CD4-positive, alpha-beta T cell treated with Interleukin-2 at 100 ng/mL for 4 hours (primary cell): ENCODE measurements around the gene HDAC3.

Experiments
- DNase-seq: peaks from one replicate; pipeline ENCODE4 v3.0.0-alpha.2; 2020; ENCODE audit warnings: low spot score

Gene HDAC3

GRCh38 chr5:141636413-141637122 is at the start of gene HDAC3, which contains the start of gene RELL2:
Gene HDAC3, minus strand, starts transcription at chr5:141636849. Its CDS starts 59 bp downstream, at chr5:141636790.
Gene RELL2, plus strand, starts transcription at chr5:141636997. Its CDS starts 1,229 bp downstream, at chr5:141638226.
- DNase-seq, result peak; percentile 92

- no peak for DNase-seq
Observed at GRCh38 chr5:141685591-141685990, 48.9 kb upstream of the HDAC3 start.

- no peak for DNase-seq
Observed at GRCh38 chr5:141683596-141684141, 47.0 kb upstream of the HDAC3 start.

DNA sequence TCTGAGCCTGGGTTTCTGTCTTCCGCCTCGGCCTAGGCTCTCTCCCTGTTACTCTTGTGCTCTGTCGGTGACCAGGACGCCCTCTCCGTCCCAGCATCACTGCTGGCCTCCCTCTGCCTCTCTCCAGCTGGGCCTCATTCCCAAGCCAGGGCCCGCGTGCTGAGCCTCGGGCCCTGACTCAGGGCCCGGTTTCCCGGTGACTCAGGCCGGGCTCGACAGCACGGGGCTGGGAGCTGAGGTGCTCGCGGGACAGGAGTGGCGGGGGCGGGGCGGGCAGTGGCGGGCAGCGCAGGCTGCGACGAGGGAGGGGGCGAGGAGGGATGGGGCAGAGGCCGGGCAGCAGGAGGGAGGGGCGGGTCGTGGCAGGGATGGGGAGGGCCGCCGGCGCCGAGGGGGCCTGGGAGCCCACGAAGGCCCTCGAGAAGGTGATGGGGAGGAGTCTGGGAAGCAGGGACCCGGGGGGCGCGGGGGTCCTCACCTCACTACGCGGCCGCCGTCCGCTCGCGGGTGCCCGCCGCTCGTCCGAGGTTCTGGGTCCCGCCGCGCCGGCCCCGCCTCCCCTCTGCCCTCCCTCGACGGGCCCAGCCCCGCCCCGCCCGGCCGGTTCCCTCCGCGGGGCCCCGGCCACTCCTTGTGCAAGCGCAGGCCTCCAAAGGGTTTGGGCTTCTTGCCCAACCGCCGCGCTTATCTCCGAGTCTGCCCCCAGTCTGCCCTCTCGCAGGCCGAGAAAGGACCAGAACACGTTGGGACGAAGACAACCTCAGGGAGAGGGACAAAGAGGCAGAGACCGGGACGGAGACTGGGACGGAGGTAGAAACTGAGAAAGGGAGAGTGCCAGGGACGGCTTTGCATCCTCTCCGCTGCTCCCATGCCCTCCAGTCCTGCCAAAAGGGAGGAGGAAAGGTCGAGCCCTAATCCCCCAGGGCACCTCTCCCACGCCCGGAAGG is 45.3 kb upstream of the HDAC3 start, which contains the start of gene ARAP3:
TSS of gene ARAP3 (minus strand) at position 536 of the 947 bp plus-strand sequence. CDS start 1,744 bp downstream, outside the sequence.
- DNase-seq, result peak; percentile 31

GRCh38 chr5:141681295-141681694 is 44.6 kb upstream of the HDAC3 start:
- DNase-seq, result no peak

GRCh38 chr5:141680751-141681201 is 44.1 kb upstream of the HDAC3 start:
- DNase-seq, result no peak

DNA sequence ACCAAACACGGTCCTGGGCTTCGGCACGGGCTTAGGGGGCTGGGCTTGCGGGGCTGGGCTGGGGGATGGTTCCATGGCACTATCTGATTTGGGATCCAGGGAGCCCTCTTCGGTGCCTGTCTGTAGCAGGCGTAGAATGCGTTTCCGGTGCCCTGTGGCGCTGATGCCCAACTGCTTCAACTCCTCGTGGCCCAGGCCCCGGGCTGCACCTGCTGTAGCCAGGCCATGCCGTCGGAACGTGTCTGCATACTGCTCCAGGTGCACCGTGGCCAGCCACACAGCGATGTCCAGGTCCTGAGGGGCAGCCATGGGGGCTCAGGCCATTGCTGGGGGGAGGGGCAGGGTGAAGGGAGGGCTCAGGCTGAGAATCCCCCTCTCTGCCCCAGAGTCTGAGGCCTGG is 43.5 kb upstream of the HDAC3 start:
- no peak for DNase-seq

GRCh38 chr5:141677415-141677814 is 40.8 kb upstream of the HDAC3 start:
- DNase-seq, result no peak

GRCh38 chr5:141675672-141676071 is 39.0 kb upstream of the HDAC3 start:
- no peak for DNase-seq

DNA sequence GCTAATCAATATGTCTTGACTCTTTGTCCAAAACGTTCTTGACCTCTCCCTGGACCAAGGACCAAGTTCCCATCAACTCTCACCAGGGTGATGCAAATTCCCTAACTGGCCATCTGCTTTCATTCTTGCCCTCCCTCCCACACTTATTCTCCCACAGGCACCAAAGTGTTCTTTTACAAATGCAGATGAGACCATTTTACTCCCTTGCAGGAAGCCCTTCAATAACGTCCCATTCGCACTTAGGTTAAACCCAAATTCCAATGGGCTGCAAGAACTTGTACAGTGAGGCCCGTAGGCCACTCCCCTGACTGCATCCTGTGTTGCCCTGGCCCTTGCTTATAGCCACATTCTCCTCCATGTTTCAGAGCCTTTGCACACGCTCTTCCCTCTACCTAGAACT is 38.1 kb upstream of the HDAC3 start:
- DNase-seq, result no peak

DNA sequence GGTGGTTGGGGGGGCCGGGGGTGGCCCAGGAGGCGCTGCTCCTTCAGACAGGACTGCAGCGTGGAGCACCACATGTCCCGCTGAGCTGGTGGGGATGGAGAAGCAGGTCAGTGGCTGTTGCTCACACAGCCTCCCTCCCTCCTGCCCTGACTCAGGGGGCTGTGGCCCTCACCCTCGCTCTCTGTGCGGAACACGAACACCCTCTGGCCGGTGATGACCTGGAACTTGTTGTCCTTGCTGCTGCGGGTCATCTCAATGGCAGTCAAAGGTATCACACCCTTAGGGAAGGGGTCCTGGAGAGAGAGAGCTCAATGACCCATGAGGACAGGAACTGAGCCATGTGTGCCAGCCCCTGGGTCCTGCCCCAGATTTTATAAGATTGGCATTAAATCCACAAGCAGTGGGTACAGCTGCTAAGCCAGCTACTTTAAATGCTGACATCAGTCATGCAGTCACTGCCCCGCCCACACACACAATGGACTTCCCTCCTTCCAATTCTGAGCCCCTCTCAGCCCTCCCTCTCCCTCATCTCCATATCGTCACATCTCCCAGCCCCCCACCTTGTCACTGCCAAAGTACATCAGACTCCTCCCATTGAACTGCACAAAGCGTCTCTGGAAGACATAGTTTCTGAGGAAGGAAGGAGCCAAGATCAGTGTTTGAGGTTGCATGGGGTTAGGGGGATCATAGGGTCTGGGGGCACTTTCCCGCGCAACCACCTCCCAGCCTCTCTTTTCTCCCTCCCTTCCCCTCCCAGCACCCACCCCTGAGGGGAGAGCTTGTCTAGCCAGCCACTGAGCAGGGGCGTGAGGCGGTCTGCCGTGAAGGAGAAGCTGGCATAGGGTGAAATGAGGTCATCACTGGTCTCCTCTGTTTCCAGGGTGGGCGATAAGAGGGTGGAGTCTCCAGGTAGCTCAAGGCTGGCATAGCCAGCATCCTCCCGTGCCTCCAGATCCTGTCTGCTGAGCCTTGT is 36.5 kb upstream of the HDAC3 start:
- no peak for DNase-seq

- DNase-seq, result no peak
Observed at GRCh38 chr5:141672071-141672840, 35.6 kb upstream of the HDAC3 start.

GRCh38 chr5:141669520-141669919 is 32.9 kb upstream of the HDAC3 start:
- no peak for DNase-seq

- DNase-seq, result no peak
Observed at GRCh38 chr5:141668601-141669265, 32.1 kb upstream of the HDAC3 start.

DNA sequence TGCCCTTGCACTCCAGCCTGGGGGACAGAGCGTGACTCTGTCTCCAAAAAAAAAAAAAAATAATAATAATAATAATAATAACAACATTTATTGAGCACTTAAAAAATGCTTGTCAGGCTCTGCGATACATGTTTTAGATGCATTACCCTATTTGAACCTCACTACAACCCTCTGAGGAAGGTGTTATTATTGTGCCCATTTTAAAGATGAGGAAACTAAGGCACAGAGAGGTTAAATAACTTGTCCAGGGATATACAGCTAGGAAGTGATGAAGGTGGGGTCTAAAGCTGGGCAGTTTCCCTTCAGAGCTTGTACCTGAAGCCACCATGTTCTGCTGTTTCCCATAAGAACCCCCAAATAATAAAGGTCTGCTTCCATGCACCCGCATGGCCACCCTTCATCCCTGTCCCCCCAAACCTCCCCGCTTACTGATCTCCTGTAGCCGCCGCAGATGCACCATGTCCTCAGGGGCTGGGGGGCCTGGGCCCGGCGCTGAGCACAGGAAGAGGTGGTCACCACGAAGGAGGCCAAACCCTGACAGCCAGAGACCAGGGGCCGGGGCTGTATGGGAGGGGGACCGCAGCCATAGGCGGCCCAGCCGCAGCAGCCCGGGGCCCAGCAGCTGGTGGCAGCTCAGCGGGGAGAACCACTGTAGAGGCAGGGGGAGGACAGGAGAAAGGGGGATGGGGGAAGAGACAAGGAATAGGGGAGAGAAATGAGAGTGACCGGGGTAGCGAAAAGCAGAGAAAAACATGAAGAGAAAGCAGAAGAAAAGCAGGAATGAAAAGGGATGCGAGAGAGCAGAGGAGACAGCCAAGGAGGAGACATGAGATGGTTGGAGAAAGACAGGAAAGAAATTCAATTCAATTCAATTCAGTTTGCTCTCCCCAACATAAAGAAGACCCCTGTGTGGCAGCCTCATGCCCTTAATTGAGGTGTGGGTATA is 29.6 kb upstream of the HDAC3 start:
- DNase-seq, result no peak

GRCh38 chr5:141664733-141665461 is 28.2 kb upstream of the HDAC3 start:
- peak; percentile 75 for DNase-seq

DNA sequence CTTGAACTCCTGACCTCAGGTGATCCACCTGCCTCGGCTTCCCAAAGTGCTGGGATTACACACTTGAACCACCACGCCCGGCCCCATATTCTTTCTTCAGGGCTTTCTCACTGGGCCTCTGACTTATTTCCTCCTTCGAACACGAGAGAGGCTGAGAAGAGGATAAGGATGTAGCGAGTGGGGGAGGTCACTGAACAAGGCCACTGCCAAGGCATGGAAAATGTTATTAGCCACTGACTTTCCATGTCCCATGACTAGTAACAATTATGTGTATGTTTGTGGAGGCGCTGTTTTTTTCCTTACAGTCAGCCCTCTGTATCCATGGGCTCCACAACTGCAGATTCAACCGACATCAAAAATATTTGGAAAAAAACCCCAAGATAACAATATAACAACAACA is 26.9 kb upstream of the HDAC3 start:
- no peak for DNase-seq

DNA sequence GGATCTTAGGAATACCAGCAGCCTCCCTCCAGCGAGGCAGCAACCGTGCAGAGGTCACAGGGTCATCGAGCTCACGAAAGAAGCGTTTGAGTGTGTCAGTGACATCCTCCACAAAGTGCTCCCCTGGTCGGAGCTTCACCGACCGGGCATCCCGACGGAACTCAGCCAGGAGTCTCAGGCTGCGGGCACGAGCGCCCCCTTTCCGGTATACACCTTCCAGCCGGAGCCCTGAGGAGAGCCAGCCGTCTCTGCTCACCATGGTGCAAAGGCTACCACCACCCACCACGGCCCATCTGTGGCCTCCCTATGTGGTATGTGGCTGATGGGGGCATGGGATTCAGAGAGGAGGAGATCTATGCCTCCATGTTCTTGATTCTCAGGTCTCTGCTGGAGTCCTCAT is 25.4 kb upstream of the HDAC3 start:
- no peak for DNase-seq
